Measurements from ENCODE around the gene TNNI3.
"Not testable (repeated sequence)": the region's sequence is repeated elsewhere in the genome, so short reads cannot be mapped to it uniquely, and the experiment has no call there.

The TNNI3 gene

DNA sequence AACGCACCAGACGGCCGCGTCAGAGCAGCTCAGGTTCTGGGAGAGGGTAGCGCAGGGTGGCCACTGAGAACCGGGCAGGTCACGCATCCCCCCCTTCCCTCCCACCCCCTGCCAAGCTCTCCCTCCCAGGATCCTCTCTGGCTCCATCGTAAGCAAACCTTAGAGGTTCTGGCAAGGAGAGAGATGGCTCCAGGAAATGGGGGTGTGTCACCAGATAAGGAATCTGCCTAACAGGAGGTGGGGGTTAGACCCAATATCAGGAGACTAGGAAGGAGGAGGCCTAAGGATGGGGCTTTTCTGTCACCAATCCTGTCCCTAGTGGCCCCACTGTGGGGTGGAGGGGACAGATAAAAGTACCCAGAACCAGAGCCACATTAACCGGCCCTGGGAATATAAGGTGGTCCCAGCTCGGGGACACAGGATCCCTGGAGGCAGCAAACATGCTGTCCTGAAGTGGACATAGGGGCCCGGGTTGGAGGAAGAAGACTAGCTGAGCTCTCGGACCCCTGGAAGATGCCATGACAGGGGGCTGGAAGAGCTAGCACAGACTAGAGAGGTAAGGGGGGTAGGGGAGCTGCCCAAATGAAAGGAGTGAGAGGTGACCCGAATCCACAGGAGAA is 42.0 kb downstream of the TNNI3 start:
- in situ Hi-C loops (cut with HindIII; ENCODE audit: low sequenced_read_pairs), result no loop called here

- in situ Hi-C loops (cut with HindIII; ENCODE audit: low sequenced_read_pairs), result loop anchor here (5.0 kb wide), 1 partner anchor 58 kb away; no protein-coding TSS in a partner anchor
These were observed 42.9 kb downstream of the TNNI3 start for GRCh38 chr19:55114566-55115145.

GRCh38 chr19:55113570-55114039 is 43.9 kb downstream of the TNNI3 start:
- in situ Hi-C loops (cut with HindIII; ENCODE audit: low sequenced_read_pairs), result loop anchor here (5.0 kb wide), 1 partner anchor 59 kb away; no protein-coding TSS in a partner anchor

DNA sequence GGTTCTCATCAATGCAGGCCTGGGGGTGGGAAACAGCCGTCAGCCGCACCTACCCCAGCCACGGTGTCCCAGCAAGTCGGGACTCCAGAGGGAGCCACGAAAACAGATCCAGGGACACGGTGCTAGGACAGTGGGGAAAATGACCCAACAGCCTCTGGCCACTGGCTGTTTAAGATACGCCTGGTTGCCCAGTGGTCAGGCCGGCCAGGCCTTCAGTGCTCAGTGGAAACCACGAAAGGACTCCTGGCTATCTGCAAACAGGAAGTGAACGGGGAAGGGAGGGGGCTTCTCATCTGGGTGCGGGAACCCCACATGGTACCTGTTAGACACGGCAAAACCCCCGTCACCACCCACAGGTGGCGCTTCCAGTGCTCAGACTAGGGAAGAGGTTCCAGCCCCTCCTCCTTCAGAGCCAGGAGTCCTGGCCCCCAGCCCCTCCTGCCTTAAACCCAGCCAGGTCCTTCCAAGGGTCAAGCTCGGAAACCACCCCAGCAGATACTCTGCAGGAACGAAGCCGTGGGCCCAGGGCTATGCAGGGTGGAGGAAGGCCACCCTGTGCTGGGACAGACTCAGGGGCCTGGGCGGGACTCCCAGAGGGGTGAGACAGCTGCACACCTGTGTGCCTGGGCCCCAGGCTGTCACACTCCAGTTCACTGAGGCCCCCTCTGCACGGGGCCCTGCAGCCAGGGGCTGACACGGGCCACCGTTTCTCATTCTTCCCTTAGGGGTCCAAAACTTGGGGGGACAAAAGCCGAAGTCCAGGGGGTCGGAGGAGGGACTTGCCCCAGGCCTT is 44.6 kb downstream of the TNNI3 start:
- in situ Hi-C loops (cut with HindIII; ENCODE audit: low sequenced_read_pairs), result loop anchor here (5.0 kb wide), 1 partner anchor 59 kb away; no protein-coding TSS in a partner anchor

- in situ Hi-C loops (cut with HindIII; ENCODE audit: low sequenced_read_pairs), result loop anchor here (5.0 kb wide), 1 partner anchor 60 kb away; no protein-coding TSS in a partner anchor
These were observed 45.2 kb downstream of the TNNI3 start for GRCh38 chr19:55112246-55112776.

- in situ Hi-C loops (cut with HindIII; ENCODE audit: low sequenced_read_pairs), result loop anchor here (5.0 kb wide), 1 partner anchor 61 kb away; no protein-coding TSS in a partner anchor
These were observed 46.2 kb downstream of the TNNI3 start for GRCh38 chr19:55111238-55111831.

- in situ Hi-C loops (cut with HindIII; ENCODE audit: low sequenced_read_pairs), result loop anchor here (5.0 kb wide), 1 partner anchor 63 kb away; no protein-coding TSS in a partner anchor
These were observed 47.8 kb downstream of the TNNI3 start for GRCh38 chr19:55109527-55110291.

DNA sequence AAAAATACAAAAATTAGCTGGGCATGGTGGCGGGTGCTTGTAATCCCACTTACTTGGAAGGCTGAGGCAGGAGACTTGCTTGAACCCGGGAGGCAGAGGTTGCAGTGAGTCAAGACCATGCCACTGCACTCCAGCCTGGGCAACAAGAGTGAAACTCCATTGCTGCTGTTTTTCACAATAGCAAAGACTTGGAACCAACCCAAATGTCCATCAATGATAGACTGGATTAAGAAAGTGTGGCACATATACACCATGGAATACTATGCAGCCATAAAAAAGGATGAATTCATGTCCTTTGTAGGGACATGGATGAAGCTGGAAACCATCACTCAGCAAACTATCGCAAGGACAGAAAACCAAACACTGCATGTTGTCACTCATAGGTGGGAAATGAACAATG is 50.3 kb downstream of the TNNI3 start:
- in situ Hi-C loops (cut with HindIII; ENCODE audit: low sequenced_read_pairs), result not testable (repeated sequence)

DNA sequence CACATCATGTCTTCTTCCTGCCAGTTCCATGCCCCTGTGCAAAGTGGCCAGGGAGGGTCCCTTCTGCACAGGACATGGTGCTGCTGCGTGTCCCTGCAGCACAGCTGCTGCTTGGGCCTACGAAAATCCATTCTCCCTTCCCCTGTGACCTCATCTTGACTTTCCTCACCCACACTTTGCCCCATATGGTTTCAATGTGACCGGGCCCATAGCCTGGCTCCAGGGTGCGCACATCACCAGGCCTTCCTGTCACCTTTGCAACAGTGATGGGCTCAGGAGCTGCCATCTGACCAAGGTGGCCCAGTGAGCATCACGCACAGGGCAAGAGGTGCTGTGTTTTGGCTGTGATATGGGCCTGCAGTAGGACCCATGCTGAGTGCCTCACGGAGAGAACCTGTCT is 50.9 kb downstream of the TNNI3 start:
- in situ Hi-C loops (cut with HindIII; ENCODE audit: low sequenced_read_pairs), result no loop called here

DNA sequence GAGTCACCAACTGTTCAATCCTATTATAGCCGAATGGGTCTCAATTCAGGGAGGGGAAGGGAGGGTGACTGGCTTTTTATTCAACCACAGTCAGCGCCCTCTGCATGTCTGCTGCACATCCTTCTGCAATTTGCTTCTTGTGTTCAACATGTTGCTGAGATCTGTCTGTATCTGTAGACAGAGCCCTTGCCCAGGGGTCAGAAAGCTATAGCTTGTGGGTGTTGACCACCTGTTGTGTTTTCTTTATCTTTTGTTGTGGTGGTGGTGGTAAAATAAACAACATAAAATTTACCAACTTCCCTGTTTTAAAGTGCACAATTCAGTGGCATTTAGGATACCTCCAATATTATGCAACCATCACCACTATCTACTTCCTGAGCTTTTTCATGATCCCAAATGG is 52.3 kb downstream of the TNNI3 start:
- in situ Hi-C loops (cut with HindIII; ENCODE audit: low sequenced_read_pairs), result no loop called here

DNA sequence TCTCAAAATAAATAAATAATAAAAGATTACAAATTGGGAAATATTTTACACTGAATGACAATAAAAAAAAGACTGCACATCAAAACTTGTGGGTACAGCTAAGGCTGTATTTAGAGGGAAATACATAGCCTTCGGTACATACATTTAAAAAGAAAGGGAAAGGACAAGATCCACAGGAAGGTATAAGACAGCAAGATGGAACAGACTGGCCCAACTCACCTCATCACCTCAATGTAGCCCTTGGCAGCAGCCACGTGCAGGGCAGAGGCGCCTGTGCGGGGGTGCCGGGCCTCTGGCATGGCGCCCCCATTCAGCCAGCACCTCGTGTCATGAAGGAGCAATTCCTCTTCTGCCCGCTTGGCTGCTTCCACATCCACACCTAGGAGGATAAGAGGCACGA is 54.3 kb downstream of the TNNI3 start:
- in situ Hi-C loops (cut with HindIII; ENCODE audit: low sequenced_read_pairs), result no loop called here

Measured in endothelial cell of hepatic sinusoid (primary cell).